Measurements from ENCODE around the gene NFIC.

GRCh38 chr19:3368848-3369336, 2.5 kb downstream of the NFIC start:
- TF ChIP-seq CTCF (IDR thresholded peaks at IDR 0.05) (no peak), PHF8 (IDR thresholded peaks at IDR 0.05; ENCODE audit: borderline replicate concordance, low read depth) (no peak), RNF2 (IDR thresholded peaks at IDR 0.05; ENCODE audit: borderline replicate concordance, low read depth) (no peak), RFX5 (IDR thresholded peaks at IDR 0.05) (no peak), E2F6 (IDR thresholded peaks at IDR 0.05; ENCODE audit: borderline replicate concordance, low read depth) (no peak)

Data from A549 (cell line).